GM06990 (cell line): Measurements from ENCODE around the gene ZP1.

ENCODE experiments used
- DNase-seq: peaks from one replicate; pipeline ENCODE4 v3.0.0-alpha.2; 2011; ENCODE audit not compliant: insufficient read length; ENCODE audit errors: extremely low read depth
- H3K27me3 ChIP-seq: replicated peaks from 2 replicates; pipeline ENCODE4 v1.6.0; 2011; ENCODE audit warnings: low read length; ENCODE audit not compliant: control insufficient read depth, insufficient read depth
- H3K36me3 ChIP-seq: 2 replicates; pipeline ENCODE4 v1.5.1; 2011; ENCODE audit warnings: low read length; ENCODE audit not compliant: control insufficient read depth, insufficient read depth
- H3K4me3 ChIP-seq: replicated peaks from 2 replicates; pipeline ENCODE4 v1.5.1; 2011; ENCODE audit warnings: low read depth, mild to moderate bottlenecking, control low read depth, low read length
- CTCF ChIP-seq: IDR thresholded peaks from 2 replicates; pipeline ENCODE4 v1.5.1; 2011; ENCODE audit warnings: low read length, control low read depth, mild to moderate bottlenecking, inconsistent platforms; ENCODE audit not compliant: insufficient read depth, poor library complexity, severe bottlenecking

Gene ZP1

GRCh38 chr11:60862171-60862570, 5.2 kb upstream of the ZP1 start:
- H3K36me3 ChIP-seq: no peaks in the 10 kb centered on the region

DNA sequence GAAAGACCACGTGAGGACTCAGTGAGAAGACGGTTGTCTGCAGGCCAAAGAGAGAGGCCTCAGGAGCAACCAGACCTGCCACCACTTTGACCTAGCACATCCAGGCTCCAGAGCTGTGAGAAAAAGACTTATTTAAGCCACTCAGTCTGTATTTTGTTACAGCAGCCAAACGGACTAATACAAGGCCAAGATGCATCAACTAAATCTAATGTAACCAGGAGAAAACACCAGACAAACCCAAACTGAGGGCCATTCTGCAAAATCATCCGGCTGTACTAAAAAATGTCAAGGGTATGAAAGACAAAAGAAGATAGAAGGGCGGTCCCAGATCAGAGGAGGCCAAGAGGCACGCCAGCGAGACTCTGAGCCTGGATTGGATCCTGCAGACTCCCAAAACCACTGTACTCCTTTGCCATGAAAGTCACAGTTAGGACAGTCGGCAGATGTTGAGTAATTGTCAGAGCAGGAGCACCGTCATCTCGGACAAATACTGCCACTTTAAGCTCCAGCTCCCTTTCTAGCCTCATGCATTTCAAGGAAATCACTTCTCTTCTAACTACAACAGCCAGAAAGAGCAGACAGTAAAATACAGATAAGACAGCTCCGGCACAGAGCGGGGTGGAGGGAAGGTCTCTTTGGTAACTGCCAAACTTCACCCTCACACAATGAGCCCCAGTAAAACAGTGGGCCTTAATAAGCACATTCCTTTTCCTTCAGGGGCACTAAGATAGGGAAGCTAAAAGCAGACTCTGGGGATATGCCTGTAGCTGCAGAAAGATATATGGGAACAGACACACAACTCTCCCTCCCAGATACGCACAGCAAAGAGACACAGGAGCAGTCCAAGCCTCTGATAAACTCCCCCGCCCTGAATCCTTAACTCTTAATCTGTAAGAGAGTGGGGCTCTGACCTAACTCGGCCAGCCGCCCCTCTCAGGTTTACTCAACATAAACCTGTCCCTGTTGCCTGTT, 3.5 kb upstream of the ZP1 start:
- TF ChIP-seq CTCF: no peak
- no peak for DNase-seq
- no peaks in the 10 kb centered on the region for H3K36me3 ChIP-seq
- H3K4me3 ChIP-seq: no peak overlapping the region
- no peaks in the 10 kb centered on the region; the same call in 1 of the 2 replicates for H3K27me3 ChIP-seq

More at GRCh38 chr11:60862171-60862570, 5.2 kb upstream of the ZP1 start:
- TF ChIP-seq CTCF: no peak
- no peaks in the 10 kb centered on the region; the same call in 1 of the 2 replicates for H3K27me3 ChIP-seq
- no peak overlapping the region for H3K4me3 ChIP-seq
- DNase-seq: no peak

DNA sequence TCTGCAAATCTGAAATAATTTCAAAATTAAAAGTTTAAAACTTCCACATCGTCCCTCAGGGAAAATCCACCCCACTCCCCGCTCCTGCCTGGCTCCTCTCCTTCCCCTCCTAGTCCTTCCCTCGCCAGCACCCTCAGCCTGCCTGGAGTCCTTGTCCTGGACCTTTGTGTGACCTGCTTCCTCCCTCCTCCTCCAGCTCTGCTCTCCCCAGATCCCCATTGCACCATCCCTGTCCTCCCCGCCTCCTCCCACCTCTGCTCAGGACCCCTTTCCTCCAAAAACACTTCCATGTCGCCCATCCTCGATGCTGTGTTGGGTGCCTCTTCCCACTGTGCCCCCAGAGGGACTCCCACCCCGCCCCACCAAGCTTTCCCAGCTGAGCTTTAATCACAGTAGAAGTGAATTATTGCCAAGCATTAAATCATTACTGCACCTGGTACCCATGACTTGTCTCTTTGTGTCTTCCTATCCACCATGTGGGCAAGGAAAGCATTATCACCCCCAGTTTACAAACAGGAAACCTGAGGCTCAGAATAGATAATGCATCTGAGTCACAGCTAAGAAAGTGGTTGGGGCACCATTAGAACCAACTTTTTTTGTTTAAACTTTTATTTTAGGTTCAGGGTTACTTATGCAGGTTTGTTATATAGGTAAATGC, 2.4 kb upstream of the ZP1 start:
- no peak for TF ChIP-seq CTCF
- Histone ChIP-seq H3K27me3 (no peaks in the 10 kb centered on the region; the same call in 1 of the 2 replicates), H3K36me3 (no peaks in the 10 kb centered on the region), H3K4me3 (no peak overlapping the region)
- no peak for DNase-seq

- DNase-seq: no peak
- H3K27me3 ChIP-seq: no peaks in the 10 kb centered on the region; the same call in 1 of the 2 replicates
- TF ChIP-seq CTCF: no peak
- H3K36me3 ChIP-seq: no peaks in the 10 kb centered on the region
- H3K4me3 ChIP-seq: no peak overlapping the region
Measured at GRCh38 chr11:60867871-60868681, 734 bp downstream of the ZP1 start.

DNA sequence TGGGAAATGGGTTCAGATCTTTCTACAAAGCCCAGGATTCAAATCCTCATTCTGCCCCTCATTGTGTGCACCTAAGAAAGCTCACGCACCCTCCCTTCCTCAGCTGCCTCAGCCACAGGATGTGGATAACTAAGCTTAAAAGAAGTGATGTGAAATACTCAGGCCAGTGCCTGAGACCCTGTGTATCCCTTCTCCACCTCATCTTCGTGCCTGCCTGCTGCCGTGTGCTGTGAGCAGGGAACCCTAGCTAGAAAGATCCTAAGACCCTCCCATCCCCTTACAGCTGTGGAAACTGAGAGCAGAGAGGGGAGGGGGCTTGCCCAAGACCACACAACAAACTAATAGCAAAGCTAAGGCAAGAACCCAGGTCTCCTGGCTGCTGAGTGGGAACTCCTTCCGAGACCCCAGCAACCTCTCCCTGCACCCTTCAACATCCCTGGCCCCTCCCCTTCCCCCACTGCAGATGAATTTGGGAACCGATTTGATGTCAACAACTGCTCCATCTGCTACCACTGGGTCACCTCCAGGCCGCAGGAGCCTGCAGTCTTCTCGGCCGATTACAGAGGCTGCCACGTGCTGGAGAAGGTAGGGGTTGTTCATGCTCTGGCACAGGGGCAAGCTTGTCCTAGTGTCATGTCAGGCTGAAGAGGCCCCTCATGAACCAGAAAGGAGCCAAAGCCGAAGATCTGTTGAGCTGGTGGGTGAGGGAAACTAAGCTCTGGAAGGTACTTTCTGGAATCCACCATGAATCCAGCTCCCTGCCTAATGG, 1.5 kb downstream of the ZP1 start:
- H3K27me3 ChIP-seq: no peaks in the 10 kb centered on the region; the same call in 1 of the 2 replicates
- no peak for DNase-seq
- no peak for TF ChIP-seq CTCF
- H3K36me3 ChIP-seq: no peaks in the 10 kb centered on the region
- H3K4me3 ChIP-seq: no peak overlapping the region
